Body of pancreas (tissue), 4 donors: Measurements from ENCODE around the gene NRG3. TPM values are rescaled to one million over a fixed set of nuclear protein-coding genes. Genes with fewer than 3 reads are reported as not detected.
A peak's percentile ranks its signal among the peaks of the same experiment; 100 is the strongest.

Experiments
- ATAC-seq: fragments of 150-250 bp; one replicate; pipeline ENCODE4 v1.9.1; 2016
- DNase-seq, 4 donors: peaks; one replicate each; pipeline ENCODE4 v3.0.0-alpha.2; 2019
- H3K27ac ChIP-seq, 4 donors: fragments of 200-600 bp; sonication (generic); 1 replicate in 3 of 4; 2 replicates in 1 of 4; pipeline versions ENCODE4 v1.5.1 to v1.6.1; 2016 to 2019; ENCODE audit warnings: mild to moderate bottlenecking in 1 of 4, mixed read lengths in 1 of 4, moderate library complexity in 1 of 4
- H3K27me3 ChIP-seq, 2 donors: fragments of 200-600 bp; sonication (generic); one replicate each; pipeline ENCODE4 v1.6.0; 2016; ENCODE audit warnings: mild to moderate bottlenecking in 1 of 2
- H3K36me3 ChIP-seq, 2 donors: fragments of 200-600 bp; sonication (generic); replicated peaks in 1 of 2; 2 replicates each; pipeline ENCODE4 v1.5.1; 2016; ENCODE audit warnings: low read depth in 2 of 2; ENCODE audit not compliant: insufficient read depth in 1 of 2
- H3K4me1 ChIP-seq: fragments of 200-600 bp; sonication (generic); one replicate; pipeline ENCODE4 v1.6.0; 2016
- H3K4me3 ChIP-seq, 2 donors: fragments of 200-600 bp; sonication (generic); 1 replicate in 1 of 2; 2 replicates in 1 of 2; pipeline ENCODE4 v1.5.1; 2016 to 2019
- H3K9me3 ChIP-seq, 3 donors: fragments of 200-600 bp; sonication (generic); 1 replicate in 2 of 3; 2 replicates in 1 of 3; pipeline ENCODE4 v1.5.1; 2016
- CTCF ChIP-seq, 7 experiments: fragments of 450-650 bp in 4 of 7; fragments of 200-600 bp in 3 of 7; sonication (generic) in 3 of 7; IDR thresholded peaks; one replicate each; pipeline ENCODE4 v1.5.1; 2016 to 2019; ENCODE audit warnings: antibody characterized with exemption in 7 of 7
- POLR2A ChIP-seq, 3 donors: fragments of 450-650 bp; IDR thresholded peaks; one replicate each; pipeline ENCODE4 v1.6.1; 2016; ENCODE audit warnings: antibody characterized with exemption in 3 of 3, mild to moderate bottlenecking in 2 of 3
- WGBS, 2 donors: methylation state at CpG; one replicate each; pipeline ENCODE4 v1.1.5; 2017; 5-methylcytosine and 5-hydroxymethylcytosine counted together
- intact Hi-C: fragments of 100-400 bp; cut with DNase I; formaldehyde crosslinking; loops from one replicate; pipeline ENCODE4 v1.15.1; 2023
- total RNA-seq, 2 donors: library from RNA; depleted of rRNA; stranded (reverse); fragments of >200 nt; gene quantifications; one replicate each; pipeline ENCODE4 v1.1.0, GENCODE V29; 2016

The NRG3 gene
- total RNA-seq, 2 donors from 2014 or later: 0.26 TPM; not detected in 1

GRCh38 chr10:82208726-82209125 is 333.7 kb downstream of the NRG3 start:
- no peak overlapping the region for H3K4me3 ChIP-seq
- no peak for ATAC-seq
- no peak overlapping the region for H3K27ac ChIP-seq
- H3K4me1 ChIP-seq: no peaks in the 10 kb centered on the region
- intact Hi-C loops: no loop called here
- TF ChIP-seq CTCF (IDR thresholded peaks at IDR 0.05) (no peak), POLR2A (IDR thresholded peaks at IDR 0.05) (no peak)
- no peaks in the 10 kb centered on the region for H3K9me3 ChIP-seq
- H3K36me3 ChIP-seq: no peaks in the 10 kb centered on the region
- WGBS, 2 donors: 67 to 69% methylated on average over 2 of the region's 2 CpGs
- H3K27me3 ChIP-seq: no peaks in the 10 kb centered on the region
- no peak for DNase-seq

GRCh38 chr10:82210331-82210730 is 335.3 kb downstream of the NRG3 start:
- 77 to 85% methylated on average over 2 of the region's 2 CpGs for WGBS, 2 donors
- ATAC-seq: no peak
- Histone ChIP-seq H3K4me3 (no peak overlapping the region), H3K27me3 (no peaks in the 10 kb centered on the region), H3K36me3 (no peaks in the 10 kb centered on the region), H3K4me1 (no peaks in the 10 kb centered on the region), H3K9me3 (no peaks in the 10 kb centered on the region), H3K27ac (no peak overlapping the region)
- intact Hi-C loops: no loop called here
- no peak for TF ChIP-seq POLR2A (IDR thresholded peaks at IDR 0.05)
- DNase-seq: no peak

GRCh38 chr10:82211346-82211745 is 336.4 kb downstream of the NRG3 start:
- ATAC-seq (no peak), DNase-seq (peak in 1 of 4 donors; percentile 8)
- no peak for TF ChIP-seq CTCF (IDR thresholded peaks at IDR 0.05)
- TF ChIP-seq POLR2A (IDR thresholded peaks at IDR 0.05): no peak
- no peak overlapping the region for H3K27ac ChIP-seq
- intact Hi-C loops: no loop called here
- H3K9me3 ChIP-seq: no peaks in the 10 kb centered on the region
- H3K4me3 ChIP-seq: no peak overlapping the region
- H3K27me3 ChIP-seq: no peaks in the 10 kb centered on the region
- 45 to 56% methylated on average over 3 of the region's 3 CpGs for WGBS, 2 donors
- H3K36me3 ChIP-seq: no peaks in the 10 kb centered on the region
- H3K4me1 ChIP-seq: no peaks in the 10 kb centered on the region

- ATAC-seq (no peak), DNase-seq (no peak)
- 37 to 62% methylated on average over 2 of the region's 2 CpGs for WGBS, 2 donors
- Histone ChIP-seq H3K9me3 (no peaks in the 10 kb centered on the region), H3K36me3 (no peaks in the 10 kb centered on the region), H3K27ac (no peak overlapping the region), H3K27me3 (no peaks in the 10 kb centered on the region), H3K4me1 (no peaks in the 10 kb centered on the region), H3K4me3 (no peak overlapping the region)
- intact Hi-C loops: no loop called here
- TF ChIP-seq POLR2A (IDR thresholded peaks at IDR 0.05) (no peak), CTCF (IDR thresholded peaks at IDR 0.05) (no peak)
These were observed 337.8 kb downstream of the NRG3 start for GRCh38 chr10:82212753-82213152.

GRCh38 chr10:82213784-82214183 is 338.8 kb downstream of the NRG3 start:
- ATAC-seq (no peak), DNase-seq (no peak)
- H3K9me3 ChIP-seq: no peaks in the 10 kb centered on the region
- H3K27ac ChIP-seq: no peak overlapping the region
- intact Hi-C loops: no loop called here
- H3K36me3 ChIP-seq: no peaks in the 10 kb centered on the region
- H3K4me1 ChIP-seq: no peaks in the 10 kb centered on the region
- H3K27me3 ChIP-seq: no peaks in the 10 kb centered on the region
- TF ChIP-seq POLR2A (IDR thresholded peaks at IDR 0.05): no peak
- no peak for TF ChIP-seq CTCF (IDR thresholded peaks at IDR 0.05)
- WGBS, 2 donors: 65 to 76% methylated on average over 5 of the region's 5 CpGs
- H3K4me3 ChIP-seq: no peak overlapping the region
